Measurements from ENCODE around the gene MFNG.
"Not testable (repeated sequence)": the region's sequence is repeated elsewhere in the genome, so short reads cannot be mapped to it uniquely, and the experiment has no call there.

Gene MFNG

GRCh38 chr22:37486224-37486845, at the start of gene MFNG:
TSS of gene MFNG (minus strand) at chr22:37486384. CDS start at chr22:37486177, 207 bp downstream.
- DNase-seq: no peak

- DNase-seq: no peak
These were observed 49.0 kb upstream of the MFNG start for GRCh38 chr22:37535159-37535558.

DNA sequence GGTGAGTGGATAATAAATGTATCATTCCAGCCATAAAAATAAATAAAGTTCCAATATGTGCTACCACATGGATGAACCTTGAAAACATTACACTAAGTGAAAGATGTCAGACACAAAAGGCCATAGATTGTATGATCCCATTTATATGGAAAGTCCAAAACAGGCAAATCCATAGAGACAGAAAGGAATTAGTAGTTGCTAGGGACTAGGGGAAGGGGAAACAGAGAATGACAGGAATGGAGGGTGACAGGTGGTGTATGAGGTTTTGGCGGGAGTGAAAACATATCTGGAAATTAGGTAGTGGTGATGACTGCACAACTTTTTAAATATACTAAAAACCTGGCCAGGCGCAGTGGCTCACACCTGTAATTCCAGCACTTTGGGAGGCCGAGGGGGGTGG, 48.3 kb upstream of the MFNG start:
- peak; percentile 91 for DNase-seq

GRCh38 chr22:37533995-37534394, 47.8 kb upstream of the MFNG start:
- DNase-seq: peak; percentile 93

GRCh38 chr22:37529652-37530345, 43.6 kb upstream of the MFNG start:
- DNase-seq: peak; percentile 80

DNA sequence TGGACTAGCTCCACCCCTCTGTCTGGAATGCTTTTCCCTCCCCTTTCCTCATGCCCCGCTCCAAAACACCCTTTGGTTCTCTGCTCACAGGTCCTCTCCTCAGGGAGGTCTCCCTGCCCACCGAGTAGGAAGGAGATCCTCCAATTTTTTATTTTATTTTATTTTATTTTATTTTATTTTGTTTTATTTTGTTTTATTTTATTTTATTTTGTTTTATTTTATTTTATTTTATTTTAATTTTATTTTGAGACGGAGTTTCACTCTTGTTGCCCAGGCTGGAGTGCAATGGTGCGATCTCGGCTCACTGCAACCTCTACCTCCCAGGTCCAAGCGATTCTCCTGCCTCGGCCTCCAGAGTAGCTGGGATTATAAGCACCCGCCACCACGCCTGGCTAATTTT, 41.8 kb upstream of the MFNG start:
- DNase-seq: not testable (repeated sequence)

DNA sequence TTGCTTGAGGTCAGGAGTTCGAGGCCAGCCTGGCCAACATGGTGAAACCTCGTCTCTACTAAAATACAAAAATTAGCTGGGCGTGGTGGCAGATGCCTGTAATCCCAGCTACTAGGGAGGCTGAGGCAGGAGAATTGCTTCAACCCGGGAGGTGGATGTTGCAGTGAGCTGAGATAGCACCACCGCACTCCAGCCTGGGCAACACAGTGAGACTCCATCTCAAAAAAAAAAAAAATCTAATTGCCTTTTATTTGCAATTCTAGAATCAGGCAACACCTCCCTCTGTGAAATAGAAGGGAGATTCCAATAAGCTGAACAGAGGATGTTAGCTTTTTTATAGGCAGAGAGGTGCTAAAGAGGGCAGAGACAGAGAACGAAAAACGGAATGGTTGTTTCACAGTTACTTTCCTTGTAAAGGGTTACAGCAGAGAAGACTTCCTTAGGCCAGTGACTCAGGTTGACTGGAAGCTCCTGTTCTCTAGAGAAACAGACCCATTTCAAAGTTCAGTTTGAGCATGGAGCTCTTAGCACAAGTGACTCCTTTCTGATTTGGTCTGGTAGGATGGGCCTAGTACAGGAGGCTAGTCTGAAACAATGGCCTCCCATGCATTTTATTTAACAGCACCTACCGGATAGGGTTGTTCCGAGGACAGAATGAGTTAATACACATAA, 41.0 kb upstream of the MFNG start:
- DNase-seq: not testable (repeated sequence)

- no peak for DNase-seq
These were observed 40.2 kb upstream of the MFNG start for GRCh38 chr22:37526376-37526775.

- DNase-seq: no peak
These were observed 39.7 kb upstream of the MFNG start for GRCh38 chr22:37525746-37526350.

DNA sequence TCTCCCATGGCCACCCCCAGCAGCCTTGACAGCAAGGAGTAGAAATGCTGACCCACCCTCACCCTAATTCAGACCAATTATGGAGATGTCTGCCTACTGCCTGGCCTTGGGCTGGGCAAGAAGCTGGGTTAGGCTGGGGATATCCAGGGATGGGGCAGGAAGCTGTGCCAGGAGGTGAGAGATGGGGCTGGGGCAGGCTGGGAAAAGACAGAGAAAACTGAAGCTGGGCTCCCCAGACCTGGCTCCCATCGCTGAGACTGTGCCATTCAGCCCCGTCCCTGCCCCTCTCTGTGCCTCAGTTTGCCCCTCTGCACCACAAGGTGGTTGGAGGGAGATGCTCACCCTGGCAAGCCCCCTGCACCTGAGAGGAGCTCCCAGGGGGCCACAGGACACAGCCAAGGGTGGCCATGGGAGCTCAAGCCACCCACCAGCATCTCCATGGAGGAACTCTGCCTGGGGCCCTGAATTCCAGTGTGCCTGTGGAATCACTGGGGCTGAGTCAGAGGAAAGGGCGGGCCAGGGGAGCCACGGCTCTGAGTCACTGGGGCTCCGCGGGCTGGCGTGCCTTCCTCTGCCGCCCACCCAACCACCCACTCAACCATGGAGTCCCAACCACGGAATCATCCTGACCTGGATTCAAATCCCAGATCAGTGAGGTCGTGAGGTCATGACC, 39.0 kb upstream of the MFNG start:
- no peak for DNase-seq

DNA sequence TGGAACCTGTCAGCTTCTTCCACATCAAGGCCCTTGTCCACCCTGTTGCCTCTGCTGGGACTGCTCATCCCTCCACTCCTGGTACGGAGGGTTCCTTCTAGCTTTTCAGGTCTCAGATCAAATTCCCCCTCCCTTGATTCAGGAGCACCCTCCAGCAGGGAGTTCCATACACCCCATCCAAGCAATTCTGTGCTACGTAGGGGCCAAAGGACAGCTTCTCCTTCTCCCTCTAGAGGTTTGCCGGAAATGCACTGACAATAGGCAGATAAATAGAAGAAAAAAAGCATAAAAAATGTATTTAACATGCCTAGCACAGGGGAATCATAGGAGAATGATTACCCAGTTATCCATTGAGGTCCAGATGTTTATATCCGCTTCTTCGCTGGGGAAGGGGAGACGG, 36.3 kb upstream of the MFNG start:
- DNase-seq: no peak

GRCh38 chr22:37521236-37521739, 35.1 kb upstream of the MFNG start:
- no peak for DNase-seq

GRCh38 chr22:37520776-37521191, 34.6 kb upstream of the MFNG start:
- no peak for DNase-seq

GRCh38 chr22:37519268-37520195, 33.3 kb upstream of the MFNG start, which contains the start of gene CARD10:
TSS of gene CARD10 (minus strand) at chr22:37519415. CDS start at chr22:37519200, 215 bp downstream.
- no peak for DNase-seq

DNA sequence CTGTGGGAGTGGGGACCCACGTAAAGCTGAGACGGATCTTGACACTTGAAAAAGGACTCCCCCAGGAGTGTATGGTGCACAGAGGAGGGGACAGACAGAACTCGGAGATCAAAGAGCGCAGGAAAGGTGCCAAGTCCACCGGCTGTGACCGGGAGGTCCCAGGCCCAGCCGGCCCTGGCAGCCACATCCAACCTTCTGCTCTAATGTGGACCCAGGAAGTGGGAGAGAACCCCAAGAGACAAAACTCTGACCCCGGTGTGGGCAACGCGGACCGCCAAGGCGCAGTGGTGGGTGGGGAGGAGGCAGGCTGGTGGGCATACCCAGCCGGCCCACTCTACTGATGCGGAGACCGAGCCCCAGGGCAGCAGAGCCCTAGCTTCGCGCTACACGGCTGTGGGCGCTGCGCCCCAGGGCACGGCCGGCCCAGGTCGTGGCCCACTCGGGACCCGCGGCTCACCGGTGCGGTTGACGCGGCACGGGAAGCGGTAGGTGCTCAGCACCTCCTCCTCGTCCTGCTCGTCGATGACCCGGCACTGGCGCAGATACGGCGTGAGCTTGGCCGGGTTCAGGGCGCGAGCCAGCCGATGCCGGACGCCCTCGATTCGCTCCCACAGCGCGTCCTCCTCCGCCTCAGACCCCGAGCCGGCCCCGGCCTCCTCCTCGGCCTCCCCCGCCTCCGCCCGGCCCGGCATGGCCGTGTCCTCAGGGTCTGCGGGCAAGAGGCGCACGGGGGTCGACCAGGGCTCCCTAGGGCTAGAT, 32.5 kb upstream of the MFNG start:
- DNase-seq: no peak

DNA sequence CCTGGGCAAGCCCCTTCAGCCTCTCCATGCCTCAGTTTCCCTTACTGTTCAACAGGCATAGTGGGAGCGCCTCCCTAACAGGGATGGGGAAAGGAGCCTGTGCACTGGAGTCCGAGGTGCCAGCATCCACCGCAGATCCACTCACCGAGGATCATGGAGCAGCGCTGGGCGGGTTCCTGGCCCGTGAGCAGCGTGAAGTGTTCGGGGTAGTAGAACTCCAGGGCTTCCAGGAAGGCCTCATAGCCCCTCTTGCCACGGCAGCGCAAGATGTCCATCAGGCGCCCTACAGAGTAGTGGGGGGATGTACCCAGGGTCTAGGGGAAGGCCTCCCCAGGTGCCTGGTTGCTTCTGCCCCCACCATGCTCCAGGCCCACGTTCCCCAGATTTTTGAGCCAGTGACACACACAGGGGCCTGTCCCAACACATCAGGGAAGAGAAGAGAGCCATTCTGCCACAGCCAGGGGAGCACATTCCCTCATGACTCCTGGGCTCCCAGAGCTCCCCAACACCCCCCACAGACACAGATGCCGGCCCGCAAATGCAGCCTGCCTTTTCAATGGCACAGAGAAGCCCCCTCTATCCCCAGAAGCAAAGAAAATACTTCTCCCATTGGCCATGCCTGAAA, 31.8 kb upstream of the MFNG start:
- DNase-seq: no peak

GRCh38 chr22:37516456-37516855, 30.3 kb upstream of the MFNG start:
- no peak for DNase-seq

DNA sequence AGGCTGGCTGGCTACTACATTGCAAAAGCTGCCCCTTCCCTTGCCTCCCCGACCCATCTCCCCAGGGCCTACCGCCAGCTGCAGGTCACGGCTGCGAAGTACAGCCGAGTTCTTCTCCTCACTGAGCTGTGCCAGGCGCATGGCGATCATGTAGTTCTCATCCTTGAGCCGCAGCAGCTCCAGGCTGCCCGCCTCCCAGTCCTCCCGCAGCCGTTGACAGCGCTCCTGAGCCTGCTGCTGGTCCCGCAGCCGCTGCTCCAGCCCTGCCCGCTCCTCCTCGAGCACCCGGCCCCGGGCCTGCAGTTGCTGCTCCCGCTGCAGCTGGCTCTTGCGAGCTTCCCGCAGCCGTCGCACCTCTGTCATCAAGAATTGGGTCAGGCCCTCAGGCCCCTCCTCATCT, 29.7 kb upstream of the MFNG start:
- DNase-seq: no peak

DNA sequence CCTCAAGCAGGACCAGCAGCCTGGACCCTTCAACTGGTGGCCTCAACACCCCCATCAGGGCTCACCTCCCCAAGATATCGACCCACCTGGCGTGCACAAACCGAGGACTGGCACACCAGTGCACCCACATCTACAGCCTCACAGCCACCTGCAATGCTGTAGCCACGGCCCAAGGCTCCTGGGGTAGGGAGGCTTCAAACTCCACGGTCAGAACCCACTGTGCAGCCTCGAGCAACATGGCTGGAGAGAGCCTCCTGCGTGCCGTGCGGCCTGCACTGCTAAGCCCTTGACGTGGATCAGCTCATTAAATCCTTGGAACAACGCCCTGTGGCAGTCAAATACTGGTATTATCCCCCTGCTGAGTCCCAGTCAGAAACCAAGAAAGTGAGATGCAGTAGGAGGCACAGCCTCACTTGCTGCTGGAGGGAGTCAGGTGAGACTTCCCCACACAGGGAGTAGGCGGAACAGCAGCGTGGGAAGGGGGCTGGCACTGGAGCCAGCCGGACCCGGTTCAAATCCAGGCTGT, 28.4 kb upstream of the MFNG start:
- no peak for DNase-seq

Data from NCI-H1694 treated with DMSO at 0.1 percent for 48 hours (cell line).